AG04450 (cell line): ENCODE measurements around the gene TRAF3. TPM values are rescaled to one million over a fixed set of nuclear protein-coding genes. Genes with fewer than 3 reads are reported as not detected.

ENCODE experiments used
- CTCF ChIA-PET: fragments of 300-600, 350-600 bp; formaldehyde crosslinking; extraction: SDS; loops from one replicate; lab custom pipeline; 2022; ENCODE audit warnings: antibody characterized with exemption, inconsistent platforms; lab: Charles Lee
- POLR2A ChIA-PET: fragments of 350-600 bp; formaldehyde crosslinking; extraction: SDS; loops from one replicate; lab custom pipeline; 2021; ENCODE audit warnings: antibody characterized with exemption, inconsistent platforms; lab: Yijun Ruan, JAX
- DNase-seq: peaks from one replicate; pipeline ENCODE4 v3.0.0-alpha.2; 2011; ENCODE audit warnings: low read depth, low spot score
- H3K27ac ChIP-seq: one replicate; pipeline ENCODE4 v1.5.1; 2012; ENCODE audit warnings: low read depth, low read length, control low read depth
- H3K27me3 ChIP-seq: one replicate; pipeline ENCODE4 v1.6.0; 2012; ENCODE audit warnings: low read length; ENCODE audit not compliant: control insufficient read depth, insufficient read depth
- H3K4me3 ChIP-seq: 2 replicates; pipeline ENCODE4 v1.5.1; 2011; ENCODE audit warnings: mild to moderate bottlenecking, low read depth, low read length, control low read depth
- H3K9me3 ChIP-seq: 2 replicates; pipeline ENCODE4 v1.5.1; 2012; ENCODE audit warnings: low read length; ENCODE audit not compliant: control insufficient read depth, insufficient read depth
- CTCF ChIP-seq: IDR thresholded peaks from 2 replicates; pipeline ENCODE4 v1.5.1; 2011; ENCODE audit warnings: low read depth, low read length, control low read depth, inconsistent platforms
- polyA plus RNA-seq: library from polyadenylated mRNA; depleted of rRNA; stranded (reverse); fragments of >200 nt; gene quantifications from 2 replicates; pipeline ENCODE4 v1.2.3, GENCODE V29; 2011

The TRAF3 gene
- polyA plus RNA-seq, 1 experiment, result 24.9 TPM

DNA sequence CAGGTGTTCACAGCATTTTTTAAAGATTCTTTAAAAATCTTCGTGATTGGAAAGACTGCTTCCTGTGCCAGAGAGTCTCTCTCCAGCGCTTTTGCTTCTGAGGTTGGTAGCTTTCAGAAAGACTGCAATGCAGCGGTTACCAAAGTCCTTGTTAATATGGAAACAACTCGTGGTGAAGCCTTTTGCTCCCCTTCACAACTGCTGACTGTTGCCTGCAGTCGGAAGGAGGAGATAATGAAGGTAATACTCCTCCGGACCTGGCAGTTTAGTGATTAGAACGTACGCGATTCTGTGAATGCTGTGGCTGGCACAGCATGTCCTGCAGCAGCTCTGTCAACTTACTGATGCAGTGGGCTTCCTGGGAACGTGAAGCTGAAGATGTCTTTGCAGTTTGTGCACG lies 50.9 kb downstream of the TRAF3 start:
- no peak for TF ChIP-seq CTCF
- no peak for DNase-seq
- no peak overlapping the region for H3K27ac ChIP-seq
- H3K27me3 ChIP-seq, result no peaks in the 10 kb centered on the region
- no peak overlapping the region for H3K4me3 ChIP-seq
- CTCF ChIA-PET, result no interaction called here
- no peaks in the 10 kb centered on the region for H3K9me3 ChIP-seq
- POLR2A ChIA-PET, result interaction anchor here (0.9 kb wide), 1 partner anchor 506 kb away, joined by 3 read pairs; the partner anchor contains the start of gene EIF5

DNA sequence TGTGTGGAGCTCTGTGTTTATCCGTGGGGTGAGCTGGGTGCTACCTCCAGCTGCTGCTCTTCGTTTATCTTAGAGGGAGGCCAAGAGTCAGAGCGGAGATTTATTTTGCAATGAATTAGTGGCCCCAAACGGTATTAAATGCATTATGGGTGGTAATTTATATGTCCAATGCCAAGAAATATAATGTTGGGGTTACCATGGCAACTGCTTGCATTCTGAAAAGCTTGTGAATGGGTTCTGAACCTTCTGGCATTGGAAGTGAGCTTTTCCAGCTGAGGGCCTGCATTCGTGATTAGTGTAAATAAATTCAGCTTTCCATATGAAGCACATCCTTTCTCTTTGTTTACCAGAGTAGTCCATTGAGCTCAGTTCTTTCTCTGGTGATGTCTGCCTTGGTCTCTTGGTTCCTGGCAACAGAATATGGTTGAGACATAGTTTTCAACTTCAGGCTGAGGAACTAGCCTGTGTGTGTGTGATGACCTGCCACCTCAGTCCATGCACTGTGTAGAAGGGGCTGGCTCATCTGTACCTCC lies 51.8 kb downstream of the TRAF3 start:
- H3K4me3 ChIP-seq, result no peak overlapping the region
- ChIA-PET CTCF (interaction anchor here (0.6 kb wide), 1 partner anchor 21 kb away, joined by 3 read pairs; no protein-coding TSS in a partner anchor), POLR2A (interaction anchor here (0.6 to 1.3 kb wide), 5 partner anchors 17 to 505 kb away, joined by 3 to 5 read pairs (median 3); partner anchors contain the start of gene EIF5)
- no peak for TF ChIP-seq CTCF
- peak; percentile 93 for DNase-seq
- H3K9me3 ChIP-seq, result no peaks in the 10 kb centered on the region
- peak overlapping the region; percentile 80 for H3K27ac ChIP-seq
- H3K27me3 ChIP-seq, result no peaks in the 10 kb centered on the region

GRCh38 chr14:102830474-102831045 lies 53.3 kb downstream of the TRAF3 start:
- no peak for TF ChIP-seq CTCF
- CTCF ChIA-PET, result no interaction called here
- POLR2A ChIA-PET, result no interaction called here
- Histone ChIP-seq H3K9me3 (no peaks in the 10 kb centered on the region), H3K4me3 (no peak overlapping the region), H3K27ac (no peak overlapping the region), H3K27me3 (no peaks in the 10 kb centered on the region)
- no peak for DNase-seq

GRCh38 chr14:102831163-102831804 lies 54.0 kb downstream of the TRAF3 start:
- no peak for TF ChIP-seq CTCF
- Histone ChIP-seq H3K4me3 (no peak overlapping the region), H3K9me3 (no peaks in the 10 kb centered on the region), H3K27me3 (no peaks in the 10 kb centered on the region), H3K27ac (no peak overlapping the region)
- DNase-seq, result no peak
- ChIA-PET CTCF (no interaction called here), POLR2A (no interaction called here)

GRCh38 chr14:102833341-102833740 lies 56.1 kb downstream of the TRAF3 start:
- H3K9me3 ChIP-seq, result no peaks in the 10 kb centered on the region
- no peak for DNase-seq
- no peaks in the 10 kb centered on the region for H3K27me3 ChIP-seq
- no peak overlapping the region for H3K4me3 ChIP-seq
- CTCF ChIA-PET, result interaction anchor here (0.6 kb wide), 1 partner anchor 239 kb away, joined by 5 read pairs; no protein-coding TSS in a partner anchor
- POLR2A ChIA-PET, result no interaction called here
- no peak for TF ChIP-seq CTCF
- no peak overlapping the region for H3K27ac ChIP-seq
